ENCODE measurements around the gene TBC1D16.

Gene TBC1D16

GRCh38 chr17:79888811-79889634, 146.6 kb downstream of the TBC1D16 start:
- DNase-seq (ENCODE audit: low spot score) = no peak

GRCh38 chr17:79888009-79888540, 147.6 kb downstream of the TBC1D16 start:
- no peak for DNase-seq (ENCODE audit: low spot score)

GRCh38 chr17:79887451-79887991, 148.2 kb downstream of the TBC1D16 start:
- DNase-seq (ENCODE audit: low spot score) = no peak

- DNase-seq (ENCODE audit: low spot score) = no peak
These were observed 152.5 kb downstream of the TBC1D16 start for GRCh38 chr17:79883202-79883601.

All from GM03348 (cell line).